Skeletal muscle satellite cell (primary cell): ENCODE results near the gene TADA2B.

Source experiments
- H3K27me3 ChIP-seq: 2 replicates; pipeline ENCODE4 v1.7.0; 2013; ENCODE audit warnings: low read length; ENCODE audit not compliant: control insufficient read depth, insufficient read depth
- H3K36me3 ChIP-seq: 2 replicates; pipeline ENCODE4 v1.7.0; 2013; ENCODE audit warnings: mild to moderate bottlenecking, control low read depth, low read length; ENCODE audit not compliant: insufficient read depth
- H3K4me1 ChIP-seq: 2 replicates; pipeline ENCODE4 v1.7.0; 2013; ENCODE audit warnings: low read length; ENCODE audit not compliant: control insufficient read depth, insufficient read depth
- H3K4me2 ChIP-seq: 2 replicates; pipeline ENCODE4 v1.7.0; 2013; ENCODE audit warnings: mild to moderate bottlenecking, low read length
- H3K4me3 ChIP-seq: 2 replicates; pipeline ENCODE4 v1.7.0; 2013; ENCODE audit warnings: low read length
- H3K9ac ChIP-seq: 2 replicates; pipeline ENCODE4 v1.7.0; 2013; ENCODE audit warnings: mild to moderate bottlenecking, low read depth, low read length, moderate library complexity
- H3K9me3 ChIP-seq: replicated peaks from 2 replicates; pipeline ENCODE4 v1.7.0; 2013; ENCODE audit warnings: mild to moderate bottlenecking, control low read depth, low read length

Gene TADA2B

DNA sequence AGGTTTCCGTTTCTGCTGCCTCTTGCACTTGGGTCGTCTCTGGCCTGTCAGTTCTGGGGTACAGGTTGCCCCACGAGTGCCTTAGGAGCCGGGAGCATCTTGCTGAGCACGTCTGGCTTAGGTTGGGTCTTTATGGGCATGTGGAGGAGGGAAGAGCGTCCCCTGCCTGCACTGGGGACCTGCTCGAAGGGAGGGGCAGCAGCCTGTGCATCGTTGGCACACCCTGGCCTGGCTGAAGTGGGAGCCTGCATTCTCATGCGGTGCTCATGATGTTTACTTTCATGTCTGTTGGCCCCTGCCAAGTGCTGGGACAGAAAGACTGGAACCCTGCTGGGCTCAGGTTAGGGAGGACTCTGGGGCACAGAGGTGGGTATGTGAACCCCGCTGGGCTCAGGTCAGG, 23.8 kb upstream of the TADA2B start:
- Histone ChIP-seq H3K36me3 (peaks cover 30% of the 10 kb centered on the region), H3K9me3 (no peaks in the 10 kb centered on the region), H3K4me1 (peaks cover 12% of the 10 kb centered on the region), H3K9ac (no peak overlapping the region), H3K4me3 (no peak overlapping the region), H3K27me3 (no peaks in the 10 kb centered on the region), H3K4me2 (no peak overlapping the region)

GRCh38 chr4:7020290-7020689, 22.9 kb upstream of the TADA2B start:
- H3K4me2 ChIP-seq = no peak overlapping the region
- H3K4me1 ChIP-seq = peaks cover 12% of the 10 kb centered on the region
- H3K9me3 ChIP-seq = no peaks in the 10 kb centered on the region
- peaks cover 25% of the 10 kb centered on the region for H3K36me3 ChIP-seq
- no peak overlapping the region for H3K4me3 ChIP-seq
- no peak overlapping the region for H3K9ac ChIP-seq
- no peaks in the 10 kb centered on the region for H3K27me3 ChIP-seq

DNA sequence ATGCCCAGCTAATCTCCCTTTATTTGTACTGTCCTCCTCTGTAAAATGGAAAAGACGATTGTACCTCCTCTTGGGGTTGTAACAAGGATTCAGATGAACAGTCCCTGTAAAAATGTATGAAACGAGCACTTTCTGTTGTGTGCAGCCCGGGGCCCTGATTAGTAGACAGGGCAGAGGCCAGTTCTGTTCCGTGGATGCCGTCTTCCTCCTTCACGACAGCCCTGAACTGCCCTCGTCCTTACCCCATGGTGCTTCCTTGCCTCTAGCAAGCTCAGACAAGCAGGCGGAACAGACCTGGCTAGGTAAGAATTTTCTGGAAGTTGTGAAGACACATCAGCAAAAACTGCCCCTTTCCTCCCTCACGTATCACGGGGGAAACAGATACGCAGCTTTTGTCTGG, 22.3 kb upstream of the TADA2B start:
- Histone ChIP-seq H3K4me3 (no peak overlapping the region), H3K4me1 (peaks cover 12% of the 10 kb centered on the region), H3K9ac (no peak overlapping the region), H3K4me2 (no peak overlapping the region), H3K9me3 (no peaks in the 10 kb centered on the region), H3K27me3 (no peaks in the 10 kb centered on the region), H3K36me3 (peaks cover 23% of the 10 kb centered on the region)

DNA sequence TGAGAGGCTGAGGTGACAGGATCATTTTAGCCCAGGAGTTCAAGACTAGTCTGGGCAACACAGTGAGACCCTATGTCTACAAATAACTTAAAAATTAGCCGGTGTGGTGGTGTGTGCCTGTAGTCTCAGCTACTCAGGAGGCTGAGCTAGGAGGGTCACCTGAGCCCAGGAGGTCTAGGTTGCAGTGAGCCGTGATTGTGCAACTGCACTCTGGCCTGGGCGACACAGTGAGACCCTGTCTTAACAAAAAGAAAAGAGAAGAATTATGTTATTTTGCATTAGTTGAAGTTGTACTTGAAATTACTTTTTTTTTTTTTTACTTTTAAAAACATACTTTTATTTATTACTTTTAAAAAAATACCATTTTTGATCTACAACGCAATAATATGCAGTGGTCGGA, 21.8 kb upstream of the TADA2B start:
- H3K4me2 ChIP-seq = no peak overlapping the region
- H3K4me1 ChIP-seq = peaks cover 12% of the 10 kb centered on the region
- H3K4me3 ChIP-seq = no peak overlapping the region
- H3K9ac ChIP-seq = no peak overlapping the region
- H3K36me3 ChIP-seq = peaks cover 21% of the 10 kb centered on the region
- H3K9me3 ChIP-seq = no peaks in the 10 kb centered on the region
- H3K27me3 ChIP-seq = no peaks in the 10 kb centered on the region

GRCh38 chr4:7021930-7022664, 21.1 kb upstream of the TADA2B start:
- peaks cover 12% of the 10 kb centered on the region for H3K4me1 ChIP-seq
- peak overlapping the region; percentile 61 for H3K9ac ChIP-seq
- H3K9me3 ChIP-seq = no peaks in the 10 kb centered on the region
- no peaks in the 10 kb centered on the region for H3K27me3 ChIP-seq
- H3K4me2 ChIP-seq = no peak overlapping the region
- no peak overlapping the region for H3K4me3 ChIP-seq
- H3K36me3 ChIP-seq = peaks cover 20% of the 10 kb centered on the region

GRCh38 chr4:7023486-7023885, 19.7 kb upstream of the TADA2B start:
- H3K9ac ChIP-seq = no peak overlapping the region
- H3K4me3 ChIP-seq = no peak overlapping the region
- H3K27me3 ChIP-seq = no peaks in the 10 kb centered on the region
- peaks cover 16% of the 10 kb centered on the region for H3K36me3 ChIP-seq
- no peak overlapping the region for H3K4me2 ChIP-seq
- no peaks in the 10 kb centered on the region for H3K9me3 ChIP-seq
- peaks cover 12% of the 10 kb centered on the region for H3K4me1 ChIP-seq

- H3K27me3 ChIP-seq = no peaks in the 10 kb centered on the region
- H3K9me3 ChIP-seq = no peaks in the 10 kb centered on the region
- H3K4me1 ChIP-seq = peaks cover 12% of the 10 kb centered on the region
- H3K36me3 ChIP-seq = peaks cover 16% of the 10 kb centered on the region
- no peak overlapping the region for H3K4me3 ChIP-seq
- H3K9ac ChIP-seq = no peak overlapping the region
- no peak overlapping the region for H3K4me2 ChIP-seq
Observed at GRCh38 chr4:7023901-7024300, 19.3 kb upstream of the TADA2B start.

DNA sequence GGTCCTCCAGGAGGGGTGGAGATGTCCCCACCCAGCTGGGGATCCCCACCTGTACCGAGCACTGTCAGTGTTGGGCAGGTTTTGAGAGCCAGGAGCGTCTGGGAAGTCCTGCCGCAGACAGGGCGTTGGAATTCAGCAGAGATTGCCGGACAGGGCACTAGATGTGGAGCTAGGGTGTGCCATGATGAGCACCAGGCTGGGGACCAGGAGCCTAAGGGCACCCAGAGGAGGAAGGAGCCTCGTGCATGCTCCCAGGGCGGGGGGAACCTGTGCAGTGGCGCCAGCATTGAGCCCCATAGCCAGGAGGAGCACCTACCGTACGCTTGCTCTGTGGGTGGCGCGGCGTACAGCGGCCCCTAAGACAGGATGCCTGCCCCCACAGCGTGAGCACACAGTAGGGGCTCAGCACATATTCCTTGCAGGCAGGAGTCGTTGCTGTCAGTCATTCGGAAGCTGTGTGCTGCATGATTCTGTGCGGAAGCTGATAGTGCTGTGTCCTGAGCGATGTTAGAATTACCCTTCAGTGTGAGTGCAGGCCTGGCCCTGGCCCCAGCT, 18.8 kb upstream of the TADA2B start:
- H3K4me1 ChIP-seq = peaks cover 12% of the 10 kb centered on the region
- H3K9ac ChIP-seq = no peak overlapping the region
- peaks cover 16% of the 10 kb centered on the region for H3K36me3 ChIP-seq
- H3K27me3 ChIP-seq = no peaks in the 10 kb centered on the region
- no peak overlapping the region for H3K4me2 ChIP-seq
- H3K9me3 ChIP-seq = no peaks in the 10 kb centered on the region
- no peak overlapping the region for H3K4me3 ChIP-seq

DNA sequence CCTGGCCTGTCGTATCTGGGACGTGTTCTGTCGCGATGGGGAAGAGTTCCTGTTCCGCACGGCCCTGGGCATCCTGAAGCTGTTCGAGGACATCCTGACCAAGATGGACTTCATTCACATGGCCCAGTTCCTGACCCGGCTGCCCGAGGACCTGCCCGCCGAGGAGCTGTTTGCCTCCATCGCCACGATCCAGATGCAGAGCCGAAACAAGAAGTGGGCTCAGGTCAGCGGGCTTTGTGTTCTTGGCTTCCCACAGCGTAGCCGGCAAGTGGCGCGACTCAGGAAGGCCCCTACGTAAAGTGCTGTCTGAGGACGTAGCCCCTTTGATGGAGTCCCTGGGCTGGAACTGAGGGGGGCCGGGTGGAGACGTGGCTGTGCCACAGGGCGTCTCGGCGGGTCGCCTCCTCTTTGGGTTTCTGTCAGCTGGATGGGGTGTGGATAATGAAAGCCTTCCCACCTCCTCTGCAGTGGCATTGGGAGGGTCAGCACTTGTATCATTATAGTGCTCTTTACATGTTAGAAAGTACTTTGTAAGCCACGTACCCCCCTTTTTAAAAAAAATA, 18.1 kb upstream of the TADA2B start:
- Histone ChIP-seq H3K4me2 (no peak overlapping the region), H3K27me3 (no peaks in the 10 kb centered on the region), H3K4me1 (peaks cover 12% of the 10 kb centered on the region), H3K36me3 (peaks cover 16% of the 10 kb centered on the region), H3K4me3 (no peak overlapping the region), H3K9me3 (no peaks in the 10 kb centered on the region), H3K9ac (no peak overlapping the region)

- no peaks in the 10 kb centered on the region for H3K9me3 ChIP-seq
- no peak overlapping the region for H3K4me3 ChIP-seq
- no peak overlapping the region for H3K9ac ChIP-seq
- no peak overlapping the region for H3K4me2 ChIP-seq
- H3K4me1 ChIP-seq = peaks cover 12% of the 10 kb centered on the region
- H3K27me3 ChIP-seq = no peaks in the 10 kb centered on the region
- H3K36me3 ChIP-seq = peaks cover 20% of the 10 kb centered on the region
Observed at GRCh38 chr4:7026107-7026506, 17.1 kb upstream of the TADA2B start.

DNA sequence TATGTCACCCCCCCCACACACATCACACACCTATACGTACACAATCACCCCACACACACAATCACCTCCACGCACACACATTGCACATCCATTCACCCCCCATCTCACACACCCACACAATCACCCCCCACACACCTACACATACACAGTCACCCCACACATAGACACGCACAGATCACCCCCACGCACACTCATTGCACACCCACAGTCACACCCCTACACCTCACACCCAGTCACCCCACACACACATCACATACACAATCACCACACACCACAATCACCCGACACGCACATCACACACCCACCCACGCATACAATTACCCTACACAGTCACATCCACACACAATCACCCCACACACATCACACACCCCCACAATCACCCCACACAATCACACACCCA, 15.9 kb upstream of the TADA2B start:
- peaks cover 5% of the 10 kb centered on the region for H3K4me1 ChIP-seq
- no peaks in the 10 kb centered on the region for H3K27me3 ChIP-seq
- no peak overlapping the region for H3K4me2 ChIP-seq
- peaks cover 30% of the 10 kb centered on the region for H3K36me3 ChIP-seq
- no peak overlapping the region for H3K4me3 ChIP-seq
- H3K9me3 ChIP-seq = no peaks in the 10 kb centered on the region
- no peak overlapping the region for H3K9ac ChIP-seq

- Histone ChIP-seq H3K4me2 (no peak overlapping the region), H3K4me1 (no peaks in the 10 kb centered on the region), H3K4me3 (no peak overlapping the region), H3K36me3 (peaks cover 33% of the 10 kb centered on the region), H3K9me3 (no peaks in the 10 kb centered on the region), H3K9ac (no peak overlapping the region), H3K27me3 (no peaks in the 10 kb centered on the region)
Observed at GRCh38 chr4:7027913-7028312, 15.3 kb upstream of the TADA2B start.
